ENCODE results near the gene VAMP1.

GRCh38 chr12:6466184-6466573 is 4.3 kb downstream of the VAMP1 start:
- TF ChIP-seq CTCF (IDR thresholded peaks at IDR 0.05) (no peak), POLR2A (IDR thresholded peaks at IDR 0.05) (no peak), EP300 (IDR thresholded peaks at IDR 0.05) (no peak), POLR2AphosphoS5 (IDR thresholded peaks at IDR 0.05) (no peak)
